A549 (cell line): ENCODE results near the gene GALNT14.

Experiments used
- CTCF ChIP-seq: fragments of >200 bp; sonication (Bioruptor Twin); formaldehyde crosslinking; IDR thresholded peaks from 3 replicates; pipeline ENCODE4 v1.5.1; 2016
- ELK1 ChIP-seq: fragments of 150-350 bp; IDR thresholded peaks from 2 replicates; pipeline ENCODE4 v1.6.1; 2014; ENCODE audit warnings: low read depth, mild to moderate bottlenecking, low read length
- EP300 ChIP-seq, 2 experiments: fragments of >200 bp; sonication (Bioruptor Twin); formaldehyde crosslinking; IDR thresholded peaks; 2 replicates in 1 of 2; 3 replicates in 1 of 2; pipeline ENCODE4 v1.6.1; 2016 to 2017
- MAFK ChIP-seq: fragments of 450-650 bp; IDR thresholded peaks from 2 replicates; pipeline ENCODE4 v1.6.1; 2014; ENCODE audit not compliant: partially characterized antibody
- MAX ChIP-seq: IDR thresholded peaks from 2 replicates; pipeline ENCODE4 v1.6.1; 2012
- PBX3 ChIP-seq: IDR thresholded peaks from 2 replicates; pipeline ENCODE4 v1.6.1; 2012
- POLR2A ChIP-seq: IDR thresholded peaks from 2 replicates; pipeline ENCODE4 v1.6.1; 2012; ENCODE audit warnings: mild to moderate bottlenecking, low read length
- RCOR1 ChIP-seq: fragments of 150-350 bp; IDR thresholded peaks from 2 replicates; pipeline ENCODE4 v1.6.1; 2014; ENCODE audit warnings: antibody characterized with exemption, low read length, low read depth
- USF2 ChIP-seq: fragments of 450-650 bp; IDR thresholded peaks from 2 replicates; pipeline ENCODE4 v1.6.1; 2014; ENCODE audit warnings: antibody characterized with exemption
- ZFP36 ChIP-seq: fragments of 450-650 bp; IDR thresholded peaks from 2 replicates; pipeline ENCODE4 v1.6.1; 2014; ENCODE audit warnings: borderline replicate concordance; ENCODE audit not compliant: partially characterized antibody

GRCh38 chr2:31110998-31111397, 27.2 kb downstream of the GALNT14 start:
- TF ChIP-seq MAFK (no peak), EP300 (IDR thresholded peaks at IDR 0.05) (no peak), POLR2A (no peak), RCOR1 (no peak), CTCF (no peak), ZFP36 (no peak), USF2 (no peak), ELK1 (no peak), PBX3 (no peak), MAX (no peak)
